ENCODE measurements around the gene OTOP2. TPM values are rescaled to one million over a fixed set of nuclear protein-coding genes. Genes with fewer than 3 reads are reported as not detected.

Gene OTOP2
- total and polyA plus RNA-seq, 7 donors, result not detected

- no peak overlapping the region for H3K27ac ChIP-seq
- 61 to 71% (median 65%) methylated on average over 3 of the region's 3 CpGs for WGBS, 3 donors
- H3K9me3 ChIP-seq, result no peaks in the 10 kb centered on the region
- no peaks in the 10 kb centered on the region for H3K36me3 ChIP-seq (ENCODE audit: insufficient read depth in 1 of 2, low read depth in 1 of 2)
- H3K27me3 ChIP-seq (ENCODE audit: insufficient read depth in 3 of 3, low read length in 2 of 3), result peaks cover 0 to 77% (median 25%) of the 10 kb centered on the region in 3 donors
- no peak overlapping the region for H3K4me3 ChIP-seq
- intact Hi-C loops (cut with DNase I), result no loop called here
- no peak for TF ChIP-seq CTCF (IDR thresholded peaks at IDR 0.05)
- no peak for ATAC-seq
- H3K4me1 ChIP-seq, result peaks cover 14% of the 10 kb centered on the region
- no peak for DNase-seq
Observed at GRCh38 chr17:74925242-74925641, 1.2 kb downstream of the OTOP2 start.

GRCh38 chr17:74928786-74929185 is 4.7 kb downstream of the OTOP2 start:
- DNase-seq (no peak), ATAC-seq (no peak)
- no peak for TF ChIP-seq CTCF (IDR thresholded peaks at IDR 0.05)
- Histone ChIP-seq H3K27me3 (ENCODE audit: insufficient read depth in 3 of 3, low read length in 2 of 3) (peaks cover 0 to 73% (median 24%) of the 10 kb centered on the region in 3 donors), H3K4me3 (no peak overlapping the region), H3K27ac (no peak overlapping the region), H3K9me3 (no peaks in the 10 kb centered on the region), H3K4me1 (peaks cover 4% of the 10 kb centered on the region), H3K36me3 (ENCODE audit: insufficient read depth in 1 of 2, low read depth in 1 of 2) (no peaks in the 10 kb centered on the region)
- 69 to 72% (median 69%) methylated on average over 6 of the region's 6 CpGs for WGBS, 3 donors
- intact Hi-C loops (cut with DNase I), result no loop called here

- no peak for DNase-seq
- H3K4me3 ChIP-seq, result no peak overlapping the region
- TF ChIP-seq CTCF (IDR thresholded peaks at IDR 0.05), result no peak
- no peaks in the 10 kb centered on the region for H3K4me1 ChIP-seq
- intact Hi-C loops (cut with DNase I), result no loop called here
- H3K27me3 ChIP-seq (ENCODE audit: insufficient read depth in 3 of 3, low read length in 2 of 3), result peaks cover 0 to 71% (median 13%) of the 10 kb centered on the region in 3 donors
- 87 to 91% (median 90%) methylated on average over 23 to 24 of the region's 24 CpGs for WGBS, 3 donors
- H3K36me3 ChIP-seq (ENCODE audit: insufficient read depth in 1 of 2, low read depth in 1 of 2), result no peaks in the 10 kb centered on the region
- H3K27ac ChIP-seq, result no peak overlapping the region
- no peaks in the 10 kb centered on the region for H3K9me3 ChIP-seq
- no peak for ATAC-seq
Observed at GRCh38 chr17:74930535-74931036, 6.5 kb downstream of the OTOP2 start.

GRCh38 chr17:74935048-74935447 is 11.0 kb downstream of the OTOP2 start:
- 62 to 70% (median 67%) methylated on average over 2 to 3 of the region's 3 CpGs for WGBS, 3 donors
- DNase-seq (no peak), ATAC-seq (no peak)
- H3K36me3 ChIP-seq (ENCODE audit: insufficient read depth in 1 of 2, low read depth in 1 of 2), result no peaks in the 10 kb centered on the region
- no peaks in the 10 kb centered on the region for H3K9me3 ChIP-seq
- no peak overlapping the region for H3K27ac ChIP-seq
- no peak overlapping the region for H3K4me3 ChIP-seq
- no peaks in the 10 kb centered on the region for H3K4me1 ChIP-seq
- peaks cover 0 to 83% (median 19%) of the 10 kb centered on the region in 3 donors for H3K27me3 ChIP-seq (ENCODE audit: insufficient read depth in 3 of 3, low read length in 2 of 3)
- intact Hi-C loops (cut with DNase I), result no loop called here
- TF ChIP-seq CTCF (IDR thresholded peaks at IDR 0.05), result no peak

All from psoas muscle (tissue), 8 donors.